Gastrocnemius medialis (tissue), 4 donors: Measurements from ENCODE around the gene RPL7L1.

ENCODE experiments used
- CTCF ChIP-seq, 5 experiments: fragments of 450-650 bp in 3 of 5; fragments of 200-600 bp in 2 of 5; sonication (generic) in 2 of 5; IDR thresholded peaks in 4 of 5; conservative IDR thresholded peaks in 1 of 5; 1 replicate in 4 of 5; 2 replicates in 1 of 5; pipeline ENCODE4 v1.5.1; 2016 to 2019; ENCODE audit warnings: antibody characterized with exemption in 5 of 5, mild to moderate bottlenecking in 3 of 5, moderate library complexity in 3 of 5
- POLR2A ChIP-seq, 2 donors: fragments of 450-650 bp; IDR thresholded peaks; one replicate each; pipeline ENCODE4 v1.6.1; 2017; ENCODE audit warnings: antibody characterized with exemption in 2 of 2, mild to moderate bottlenecking in 2 of 2, moderate library complexity in 2 of 2

- no peak for TF ChIP-seq CTCF (IDR thresholded peaks at IDR 0.05 in 4 of 5, conservative IDR thresholded peaks at IDR 0.05 in 1 of 5)
- no peak for TF ChIP-seq POLR2A (IDR thresholded peaks at IDR 0.05)
Observed at GRCh38 chr6:42935322-42935721, 55.9 kb downstream of the RPL7L1 start.
